ENCODE results near the gene DLGAP5.

Gene DLGAP5

DNA sequence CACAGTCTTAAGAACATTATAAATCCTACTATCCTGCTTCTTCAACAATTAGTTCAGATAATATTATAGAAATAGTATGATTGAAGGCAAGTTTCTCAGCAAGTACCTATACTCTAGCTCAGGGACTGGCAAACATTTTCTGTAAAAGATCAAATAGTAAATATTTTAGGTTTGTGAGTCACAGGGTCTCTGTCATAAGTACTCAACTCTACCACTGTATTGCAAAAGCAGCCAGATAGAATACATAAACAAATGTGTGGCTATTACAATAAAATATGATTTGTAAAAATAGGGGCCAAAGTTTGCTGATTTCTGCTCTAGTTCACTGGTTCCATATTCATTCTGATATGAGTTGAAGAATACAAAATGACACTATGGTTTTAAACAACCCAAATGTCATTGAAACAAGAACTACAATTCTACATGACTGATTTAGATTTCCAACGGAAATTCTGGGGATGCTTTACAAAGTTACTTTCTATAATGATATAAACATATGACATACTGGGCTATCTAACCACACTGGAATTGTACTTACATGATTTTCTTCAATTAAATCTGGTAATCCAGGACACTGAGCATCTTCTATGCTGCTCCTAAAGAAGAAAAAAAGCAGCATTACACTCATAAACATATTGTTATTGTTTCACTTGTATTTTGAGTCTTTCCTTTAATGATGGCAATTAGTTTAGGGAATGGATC lies 39.2 kb downstream of the DLGAP5 start:
- Mint-ChIP-seq H3K36me3 (ENCODE audit: low read depth) (peaks cover under 1% of the 10 kb centered on the region), H3K4me3 (no peak overlapping the region)

GRCh38 chr14:55151601-55152000 lies 39.8 kb downstream of the DLGAP5 start:
- Mint-ChIP-seq H3K9me3 (no peaks in the 10 kb centered on the region), H3K4me1 (ENCODE audit: low read depth) (no peaks in the 10 kb centered on the region), H3K27me3 (no peaks in the 10 kb centered on the region), H3K27ac (no peak overlapping the region), H3K36me3 (ENCODE audit: low read depth) (peaks cover 5% of the 10 kb centered on the region), H3K4me3 (no peak overlapping the region)
- intact Hi-C loops (cut with micrococcal nuclease), result no loop called here

More for the DNA sequence above, 39.2 kb downstream of the DLGAP5 start:
- no peaks in the 10 kb centered on the region for H3K4me1 Mint-ChIP-seq (ENCODE audit: low read depth)
- no peaks in the 10 kb centered on the region for H3K27me3 Mint-ChIP-seq
- intact Hi-C loops (cut with micrococcal nuclease), result no loop called here
- H3K27ac Mint-ChIP-seq, result no peak overlapping the region
- no peaks in the 10 kb centered on the region for H3K9me3 Mint-ChIP-seq

DNA sequence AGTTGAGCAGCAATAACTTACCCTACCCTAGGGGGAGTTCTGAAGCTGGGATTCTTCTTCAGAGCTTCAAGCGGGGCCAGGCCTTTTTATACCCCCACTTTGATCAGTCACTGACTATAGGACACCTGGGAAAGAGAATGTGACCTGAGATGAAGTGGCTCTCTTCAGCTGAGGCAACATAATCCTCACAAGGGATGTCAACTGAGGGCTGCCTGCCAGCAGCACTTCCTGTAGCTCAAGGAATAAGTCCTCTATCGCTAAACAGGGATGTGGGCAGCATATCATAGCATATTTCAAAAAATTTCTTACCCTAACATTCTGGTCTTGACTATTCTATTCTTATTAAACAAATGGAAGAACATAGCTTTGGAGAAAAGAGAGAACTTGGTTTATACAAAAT lies 45.0 kb downstream of the DLGAP5 start:
- H3K4me3 Mint-ChIP-seq, result no peak overlapping the region
- no peak overlapping the region for H3K27ac Mint-ChIP-seq
- intact Hi-C loops (cut with micrococcal nuclease), result no loop called here
- peaks cover under 1% of the 10 kb centered on the region for H3K4me1 Mint-ChIP-seq (ENCODE audit: low read depth)
- peaks cover 56% of the 10 kb centered on the region for H3K36me3 Mint-ChIP-seq (ENCODE audit: low read depth)
- H3K9me3 Mint-ChIP-seq, result no peaks in the 10 kb centered on the region
- no peaks in the 10 kb centered on the region for H3K27me3 Mint-ChIP-seq

DNA sequence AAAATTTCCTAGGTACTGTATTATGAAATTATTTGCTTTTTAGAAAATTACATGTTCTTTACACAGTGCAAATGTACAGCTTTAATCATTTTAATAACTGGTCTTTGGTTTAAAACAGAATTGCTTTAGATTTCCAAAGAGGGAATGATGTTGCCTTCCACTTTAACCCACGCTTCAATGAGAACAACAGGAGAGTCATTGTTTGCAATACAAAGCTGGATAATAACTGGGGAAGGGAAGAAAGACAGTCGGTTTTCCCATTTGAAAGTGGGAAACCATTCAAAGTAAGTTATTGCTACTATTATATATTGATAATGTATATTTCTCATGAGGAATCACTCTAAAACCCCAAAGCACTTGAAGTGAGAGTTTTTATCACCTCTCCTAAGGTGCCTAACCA lies 48.9 kb downstream of the DLGAP5 start:
- Mint-ChIP-seq H3K9me3 (no peaks in the 10 kb centered on the region), H3K4me3 (no peak overlapping the region), H3K36me3 (ENCODE audit: low read depth) (peaks cover 95% of the 10 kb centered on the region), H3K4me1 (ENCODE audit: low read depth) (peaks cover 29% of the 10 kb centered on the region), H3K27ac (no peak overlapping the region), H3K27me3 (no peaks in the 10 kb centered on the region)
- intact Hi-C loops (cut with micrococcal nuclease), result no loop called here

GRCh38 chr14:55141825-55142224 lies 49.6 kb downstream of the DLGAP5 start:
- intact Hi-C loops (cut with micrococcal nuclease), result no loop called here
- peaks cover 35% of the 10 kb centered on the region for H3K4me1 Mint-ChIP-seq (ENCODE audit: low read depth)
- H3K4me3 Mint-ChIP-seq, result no peak overlapping the region
- H3K27ac Mint-ChIP-seq, result no peak overlapping the region
- peaks cover 98% of the 10 kb centered on the region for H3K36me3 Mint-ChIP-seq (ENCODE audit: low read depth)
- no peaks in the 10 kb centered on the region for H3K9me3 Mint-ChIP-seq
- H3K27me3 Mint-ChIP-seq, result no peaks in the 10 kb centered on the region

GRCh38 chr14:55139696-55140509 lies 51.5 kb downstream of the DLGAP5 start:
- Mint-ChIP-seq H3K4me1 (ENCODE audit: low read depth) (peaks cover 43% of the 10 kb centered on the region), H3K4me3 (no peak overlapping the region), H3K27me3 (no peaks in the 10 kb centered on the region), H3K9me3 (no peaks in the 10 kb centered on the region), H3K36me3 (ENCODE audit: low read depth) (peaks cover 98% of the 10 kb centered on the region), H3K27ac (no peak overlapping the region)
- intact Hi-C loops (cut with micrococcal nuclease), result no loop called here

DNA sequence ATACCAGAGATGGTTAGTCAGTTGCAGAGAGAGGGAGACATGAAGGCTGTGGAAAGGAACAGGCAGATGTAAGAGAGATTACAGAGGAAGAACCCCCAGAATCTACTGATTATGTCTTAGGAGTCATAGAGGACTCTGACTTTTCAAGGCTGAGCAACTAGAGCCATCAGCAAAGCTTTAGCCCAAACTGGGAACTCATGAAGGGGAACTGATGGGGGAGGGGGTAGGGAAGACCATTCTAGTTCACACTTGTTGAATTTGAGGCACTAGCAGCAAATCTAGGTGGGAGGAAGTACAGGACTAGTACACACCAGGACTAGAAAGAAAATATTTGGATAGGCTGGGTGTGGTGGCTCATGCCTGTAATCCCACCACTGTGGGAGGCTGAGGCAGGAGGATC lies 52.2 kb downstream of the DLGAP5 start:
- H3K4me1 Mint-ChIP-seq (ENCODE audit: low read depth), result peaks cover 50% of the 10 kb centered on the region
- H3K9me3 Mint-ChIP-seq, result no peaks in the 10 kb centered on the region
- H3K36me3 Mint-ChIP-seq (ENCODE audit: low read depth), result peaks cover 98% of the 10 kb centered on the region
- H3K27ac Mint-ChIP-seq, result peak overlapping the region; percentile 71
- intact Hi-C loops (cut with micrococcal nuclease), result no loop called here
- peak overlapping the region; percentile 13 for H3K4me3 Mint-ChIP-seq
- H3K27me3 Mint-ChIP-seq, result no peaks in the 10 kb centered on the region

- no peaks in the 10 kb centered on the region for H3K9me3 Mint-ChIP-seq
- no peak overlapping the region for H3K27ac Mint-ChIP-seq
- intact Hi-C loops (cut with micrococcal nuclease), result no loop called here
- peaks cover 98% of the 10 kb centered on the region for H3K36me3 Mint-ChIP-seq (ENCODE audit: low read depth)
- no peaks in the 10 kb centered on the region for H3K27me3 Mint-ChIP-seq
- H3K4me3 Mint-ChIP-seq, result no peak overlapping the region
- H3K4me1 Mint-ChIP-seq (ENCODE audit: low read depth), result peaks cover 60% of the 10 kb centered on the region
These were observed 53.3 kb downstream of the DLGAP5 start for GRCh38 chr14:55138091-55138490.

- no peaks in the 10 kb centered on the region for H3K27me3 Mint-ChIP-seq
- H3K4me3 Mint-ChIP-seq, result no peak overlapping the region
- peaks cover 98% of the 10 kb centered on the region for H3K36me3 Mint-ChIP-seq (ENCODE audit: low read depth)
- H3K27ac Mint-ChIP-seq, result peak overlapping the region; percentile 1
- H3K4me1 Mint-ChIP-seq (ENCODE audit: low read depth), result peaks cover 67% of the 10 kb centered on the region
- intact Hi-C loops (cut with micrococcal nuclease), result no loop called here
- H3K9me3 Mint-ChIP-seq, result no peaks in the 10 kb centered on the region
These were observed 54.2 kb downstream of the DLGAP5 start for GRCh38 chr14:55136885-55137786.

DNA sequence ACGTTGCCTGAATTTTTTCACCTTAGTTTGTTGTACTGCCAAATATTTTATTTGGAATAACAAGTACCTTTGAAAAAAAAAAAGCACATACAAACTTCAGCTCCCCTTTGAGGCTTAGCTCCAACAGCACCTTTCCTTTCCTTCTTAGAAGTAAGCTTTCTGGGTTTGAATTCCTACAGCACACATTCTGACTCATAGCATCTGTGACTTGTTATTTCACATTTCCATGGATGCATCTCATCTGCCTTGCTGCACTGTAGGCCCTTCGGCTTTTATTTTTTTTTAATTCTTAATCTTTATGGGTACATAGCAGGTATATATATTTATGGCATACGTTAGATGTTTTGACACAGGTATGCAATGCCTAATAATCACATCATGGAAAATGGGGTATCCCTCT lies 55.1 kb downstream of the DLGAP5 start:
- intact Hi-C loops (cut with micrococcal nuclease), result no loop called here
- H3K9me3 Mint-ChIP-seq, result no peaks in the 10 kb centered on the region
- no peak overlapping the region for H3K27ac Mint-ChIP-seq
- peaks cover 73% of the 10 kb centered on the region for H3K4me1 Mint-ChIP-seq (ENCODE audit: low read depth)
- H3K36me3 Mint-ChIP-seq (ENCODE audit: low read depth), result peaks cover 98% of the 10 kb centered on the region
- H3K4me3 Mint-ChIP-seq, result no peak overlapping the region
- H3K27me3 Mint-ChIP-seq, result no peaks in the 10 kb centered on the region

DNA sequence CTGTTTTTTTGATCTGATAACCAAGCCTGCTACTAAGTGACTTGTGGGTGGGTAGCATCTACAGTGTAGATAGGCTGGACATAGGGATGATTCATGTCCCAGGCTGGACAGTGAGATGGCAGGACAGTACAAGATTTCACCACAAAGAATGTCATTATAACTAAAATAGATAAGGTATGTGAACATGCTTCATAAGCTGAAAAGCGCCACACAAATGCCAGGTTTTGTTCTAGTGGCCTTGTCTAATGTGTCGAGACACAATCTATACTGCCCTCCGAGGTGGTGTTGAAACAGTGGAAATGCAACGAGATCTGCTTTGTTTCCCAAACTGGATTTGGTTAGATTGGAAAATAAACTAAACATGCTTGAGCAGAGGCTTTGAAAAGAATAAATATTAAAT lies 58.0 kb downstream of the DLGAP5 start:
- H3K27ac Mint-ChIP-seq, result no peak overlapping the region
- intact Hi-C loops (cut with micrococcal nuclease), result no loop called here
- no peak overlapping the region for H3K4me3 Mint-ChIP-seq

GRCh38 chr14:55131370-55132137 lies 59.8 kb downstream of the DLGAP5 start:
- Mint-ChIP-seq H3K9me3 (no peaks in the 10 kb centered on the region), H3K27me3 (no peaks in the 10 kb centered on the region), H3K4me1 (ENCODE audit: low read depth) (peaks cover 58% of the 10 kb centered on the region), H3K4me3 (peak overlapping the region; percentile 89), H3K36me3 (ENCODE audit: low read depth) (peaks cover 69% of the 10 kb centered on the region), H3K27ac (peak overlapping the region; percentile 53)
- intact Hi-C loops (cut with micrococcal nuclease), result loop anchor here (2.0 kb wide), 1 partner anchor 33 kb away; no protein-coding TSS in a partner anchor

More for the DNA sequence above, 58.0 kb downstream of the DLGAP5 start:
- H3K36me3 Mint-ChIP-seq (ENCODE audit: low read depth), result peaks cover 88% of the 10 kb centered on the region
- H3K27me3 Mint-ChIP-seq, result no peaks in the 10 kb centered on the region
- no peaks in the 10 kb centered on the region for H3K9me3 Mint-ChIP-seq
- H3K4me1 Mint-ChIP-seq (ENCODE audit: low read depth), result peaks cover 70% of the 10 kb centered on the region

- H3K4me1 Mint-ChIP-seq (ENCODE audit: low read depth), result peaks cover 70% of the 10 kb centered on the region
- H3K9me3 Mint-ChIP-seq, result no peaks in the 10 kb centered on the region
- no peaks in the 10 kb centered on the region for H3K27me3 Mint-ChIP-seq
- H3K27ac Mint-ChIP-seq, result peak overlapping the region; percentile 94
- intact Hi-C loops (cut with micrococcal nuclease), result loop anchor here (2.0 kb wide), 1 partner anchor 31 kb away; no protein-coding TSS in a partner anchor
- peak overlapping the region; percentile 89 for H3K4me3 Mint-ChIP-seq
- H3K36me3 Mint-ChIP-seq (ENCODE audit: low read depth), result peaks cover 58% of the 10 kb centered on the region
These were observed 61.2 kb downstream of the DLGAP5 start for GRCh38 chr14:55130196-55130550.

Data from dendritic cell treated with granulocyte-macrophage colony-stimulating factor and Interleukin-4, amounts not matched to agents 40 ng/mL and 50 ng/mL, for 4 days (primary cell).